Neural progenitor cell (in vitro differentiated cells): ENCODE data around the gene MRE11. TPM values are rescaled to one million over a fixed set of nuclear protein-coding genes. Genes with fewer than 3 reads are reported as not detected.

ENCODE experiments used
- DNase-seq: peaks from one replicate; pipeline ENCODE4 v3.0.0-alpha.2; 2016; ENCODE audit warnings: low spot score
- H2AFZ ChIP-seq: fragments of 200-600 bp; sonication (generic); replicated peaks from 2 replicates; pipeline ENCODE4 v1.6.1; 2016; ENCODE audit warnings: antibody characterized with exemption
- H3F3A ChIP-seq: fragments of 200-600 bp; sonication (generic); 2 replicates; pipeline ENCODE4 v1.6.1; 2016; ENCODE audit warnings: antibody characterized with exemption, low read depth
- H3K27ac ChIP-seq: fragments of 200-600 bp; sonication (generic); 2 replicates; pipeline ENCODE4 v1.5.1; 2016; ENCODE audit warnings: mild to moderate bottlenecking
- H3K27me3 ChIP-seq: fragments of 200-600 bp; sonication (generic); 2 replicates; pipeline ENCODE4 v1.6.1; 2016; ENCODE audit warnings: mild to moderate bottlenecking, moderate library complexity
- H3K36me3 ChIP-seq: fragments of 200-600 bp; sonication (generic); 2 replicates; pipeline ENCODE4 v1.5.1; 2016
- H3K4me1 ChIP-seq: fragments of 200-600 bp; sonication (generic); 2 replicates; pipeline ENCODE4 v1.6.1; 2016; ENCODE audit warnings: mixed run types
- H3K4me2 ChIP-seq: fragments of 200-600 bp; sonication (generic); 2 replicates; pipeline ENCODE4 v1.6.1; 2016
- H3K4me3 ChIP-seq: fragments of 200-600 bp; sonication (generic); 2 replicates; pipeline ENCODE4 v1.5.1; 2016
- H3K79me2 ChIP-seq: fragments of 200-600 bp; sonication (generic); 2 replicates; pipeline ENCODE4 v1.6.1; 2016; ENCODE audit warnings: low read depth
- H3K9ac ChIP-seq: fragments of 200-600 bp; sonication (generic); 2 replicates; pipeline ENCODE4 v1.6.1; 2016
- H3K9me3 ChIP-seq: fragments of 200-600 bp; sonication (generic); 2 replicates; pipeline ENCODE4 v1.5.1; 2016; ENCODE audit warnings: low read depth
- H4K20me1 ChIP-seq: fragments of 200-600 bp; sonication (generic); 2 replicates; pipeline ENCODE4 v1.6.1; 2016; ENCODE audit warnings: low read depth
- H3K27ac Mint-ChIP-seq: 3 replicates; pipeline ENCODE4 v1.8.0; 2021; ENCODE audit warnings: mixed read lengths
- H3K27me3 Mint-ChIP-seq: 2 replicates; pipeline ENCODE4 v1.8.0; 2022; ENCODE audit warnings: low read depth, mild to moderate bottlenecking, inconsistent platforms, moderate library complexity, mixed read lengths; ENCODE audit not compliant: insufficient read depth
- H3K36me3 Mint-ChIP-seq: 3 replicates; pipeline ENCODE4 v1.8.0; 2021; ENCODE audit warnings: mixed read lengths
- H3K4me1 Mint-ChIP-seq: 3 replicates; pipeline ENCODE4 v1.8.0; 2021; ENCODE audit warnings: mixed read lengths
- H3K4me3 Mint-ChIP-seq: 3 replicates; pipeline ENCODE4 v1.8.0; 2021; ENCODE audit warnings: mild to moderate bottlenecking, moderate library complexity, mixed read lengths
- H3K9me3 Mint-ChIP-seq: 3 replicates; pipeline ENCODE4 v1.8.0; 2020; ENCODE audit warnings: mixed read lengths
- CTCF ChIP-seq: fragments of 200-600 bp; sonication (generic); IDR thresholded peaks from 2 replicates; pipeline ENCODE4 v1.5.1; 2017; ENCODE audit warnings: antibody characterized with exemption, mild to moderate bottlenecking
- EZH2 ChIP-seq: fragments of 200-600 bp; sonication (generic); IDR thresholded peaks from 2 replicates; pipeline ENCODE4 v1.6.1; 2017; ENCODE audit warnings: antibody characterized with exemption, mild to moderate bottlenecking, moderate library complexity
- EZH2phosphoT487 ChIP-seq: fragments of 200-600 bp; sonication (generic); IDR thresholded peaks from 2 replicates; pipeline ENCODE4 v1.6.1; 2017; ENCODE audit warnings: antibody characterized with exemption
- total RNA-seq: library from RNA; depleted of rRNA; stranded (reverse); fragments of >200 nt; gene quantifications from 2 replicates; pipeline ENCODE4 v1.2.3, GENCODE V29; 2015; ENCODE audit warnings: low replicate concordance

Gene MRE11
- total RNA-seq, 1 donor from 2014 or later = 48.9 TPM

GRCh38 chr11:94424662-94425061, 69.0 kb downstream of the MRE11 start:
- H3K27me3 Mint-ChIP-seq = no peaks in the 10 kb centered on the region
- no peak for DNase-seq
- Histone ChIP-seq H3K4me2 (no peak overlapping the region), H3K27me3 (no peaks in the 10 kb centered on the region), H3K4me1 (peaks cover 7% of the 10 kb centered on the region), H3K9ac (no peak overlapping the region), H3F3A (no peaks in the 10 kb centered on the region), H3K79me2 (no peaks in the 10 kb centered on the region), H3K36me3 (no peaks in the 10 kb centered on the region), H3K9me3 (no peaks in the 10 kb centered on the region), H3K27ac (no peak overlapping the region), H4K20me1 (no peaks in the 10 kb centered on the region), H2AFZ (no peak overlapping the region), H3K4me3 (no peak overlapping the region)
- H3K4me1 Mint-ChIP-seq = peaks cover 4% of the 10 kb centered on the region
- H3K9me3 Mint-ChIP-seq = peaks cover 14% of the 10 kb centered on the region
- TF ChIP-seq EZH2 (no peak), EZH2phosphoT487 (no peak)
- no peak overlapping the region for H3K27ac Mint-ChIP-seq
- H3K36me3 Mint-ChIP-seq = peaks cover 51% of the 10 kb centered on the region
- H3K4me3 Mint-ChIP-seq = no peak overlapping the region

GRCh38 chr11:94424011-94424410, 69.6 kb downstream of the MRE11 start:
- H4K20me1 ChIP-seq = no peaks in the 10 kb centered on the region
- DNase-seq = no peak
- H3K4me1 ChIP-seq = peaks cover 7% of the 10 kb centered on the region
- Mint-ChIP-seq H3K9me3 (peaks cover 14% of the 10 kb centered on the region), H3K36me3 (peaks cover 47% of the 10 kb centered on the region), H3K27me3 (no peaks in the 10 kb centered on the region), H3K4me3 (no peak overlapping the region), H3K27ac (no peak overlapping the region), H3K4me1 (peaks cover 4% of the 10 kb centered on the region)
- no peaks in the 10 kb centered on the region for H3K79me2 ChIP-seq
- no peak overlapping the region for H3K27ac ChIP-seq
- H3K36me3 ChIP-seq = no peaks in the 10 kb centered on the region
- H3K27me3 ChIP-seq = no peaks in the 10 kb centered on the region
- no peaks in the 10 kb centered on the region for H3F3A ChIP-seq
- H3K9ac ChIP-seq = no peak overlapping the region
- no peak for TF ChIP-seq EZH2phosphoT487
- TF ChIP-seq EZH2 = no peak
- TF ChIP-seq CTCF = no peak
- H3K9me3 ChIP-seq = no peaks in the 10 kb centered on the region
- H3K4me3 ChIP-seq = no peak overlapping the region
- H2AFZ ChIP-seq = no peak overlapping the region
- H3K4me2 ChIP-seq = no peak overlapping the region

- no peak for TF ChIP-seq CTCF
- no peak for TF ChIP-seq EZH2phosphoT487
- TF ChIP-seq EZH2 = no peak
- H3K4me1 Mint-ChIP-seq = peaks cover 4% of the 10 kb centered on the region
Measured at GRCh38 chr11:94423507-94423906, 70.1 kb downstream of the MRE11 start.

GRCh38 chr11:94418123-94418765, 75.4 kb downstream of the MRE11 start:
- Mint-ChIP-seq H3K27ac (no peak overlapping the region), H3K4me1 (no peaks in the 10 kb centered on the region), H3K4me3 (no peak overlapping the region), H3K36me3 (peaks cover 8% of the 10 kb centered on the region), H3K9me3 (no peaks in the 10 kb centered on the region), H3K27me3 (no peaks in the 10 kb centered on the region)
- no peak overlapping the region for H2AFZ ChIP-seq
- no peaks in the 10 kb centered on the region for H3K4me1 ChIP-seq
- DNase-seq = no peak
- H3K27me3 ChIP-seq = no peaks in the 10 kb centered on the region
- no peaks in the 10 kb centered on the region for H3K36me3 ChIP-seq
- TF ChIP-seq EZH2 (no peak), EZH2phosphoT487 (no peak), CTCF (no peak)
- H3K4me3 ChIP-seq = no peak overlapping the region
- no peak overlapping the region for H3K9ac ChIP-seq
- H3F3A ChIP-seq = no peaks in the 10 kb centered on the region
- H3K27ac ChIP-seq = no peak overlapping the region
- H4K20me1 ChIP-seq = no peaks in the 10 kb centered on the region
- no peaks in the 10 kb centered on the region for H3K9me3 ChIP-seq
- no peaks in the 10 kb centered on the region for H3K79me2 ChIP-seq
- no peak overlapping the region for H3K4me2 ChIP-seq

More at GRCh38 chr11:94423507-94423906, 70.1 kb downstream of the MRE11 start:
- no peaks in the 10 kb centered on the region for H4K20me1 ChIP-seq
- peaks cover 7% of the 10 kb centered on the region for H3K4me1 ChIP-seq
- Mint-ChIP-seq H3K36me3 (peaks cover 43% of the 10 kb centered on the region), H3K9me3 (peaks cover 14% of the 10 kb centered on the region), H3K27me3 (no peaks in the 10 kb centered on the region), H3K4me3 (no peak overlapping the region), H3K27ac (no peak overlapping the region)
- no peaks in the 10 kb centered on the region for H3K27me3 ChIP-seq
- no peak overlapping the region for H3K4me3 ChIP-seq
- no peak overlapping the region for H2AFZ ChIP-seq
- H3K9ac ChIP-seq = no peak overlapping the region
- no peak overlapping the region for H3K27ac ChIP-seq
- DNase-seq = no peak
- H3K9me3 ChIP-seq = no peaks in the 10 kb centered on the region
- no peak overlapping the region for H3K4me2 ChIP-seq
- no peaks in the 10 kb centered on the region for H3K79me2 ChIP-seq
- H3F3A ChIP-seq = no peaks in the 10 kb centered on the region
- no peaks in the 10 kb centered on the region for H3K36me3 ChIP-seq
